Bronchial epithelial cell (primary cell): ENCODE results near the gene KIAA1958. TPM values are rescaled to one million over a fixed set of nuclear protein-coding genes. Genes with fewer than 3 reads are reported as not detected.

Source experiments
- DNase-seq: peaks from one replicate; pipeline ENCODE4 v3.0.0-alpha.2; 2010; ENCODE audit warnings: low read depth
- FAIRE-seq: peaks from 2 replicates; lab custom pipeline; 2011; peaks lifted over from hg19 to GRCh38; lab: Jason Lieb, UNC
- H3K27me3 ChIP-seq: 2 replicates; pipeline ENCODE4 v1.5.1; 2011; ENCODE audit warnings: low read length; ENCODE audit not compliant: control insufficient read depth, insufficient read depth
- H3K36me3 ChIP-seq: 2 replicates; pipeline ENCODE4 v1.5.1; 2011; ENCODE audit warnings: low read length; ENCODE audit not compliant: control insufficient read depth, insufficient read depth
- H3K4me3 ChIP-seq: 2 replicates; pipeline ENCODE4 v1.5.1; 2011; ENCODE audit warnings: mild to moderate bottlenecking, low read depth, low read length, control low read depth
- CTCF ChIP-seq: IDR thresholded peaks from 2 replicates; pipeline ENCODE4 v1.5.1; 2011; ENCODE audit warnings: mild to moderate bottlenecking, moderate library complexity, low read length, control low read depth, inconsistent platforms; ENCODE audit not compliant: insufficient read depth, severe bottlenecking
- total RNA-seq: library from RNA; depleted of rRNA; stranded (reverse); fragments of >200 nt; gene quantifications from 2 replicates; pipeline ENCODE4 v1.2.1, GENCODE V29; 2014

KIAA1958 gene
- total RNA-seq, 1 donor from 2014 or later = 1.8 TPM

GRCh38 chr9:112465352-112465751, 21.3 kb upstream of the KIAA1958 start:
- TF ChIP-seq CTCF = no peak
- FAIRE-seq (no peak), DNase-seq (no peak)
- H3K4me3 ChIP-seq = no peak overlapping the region
- no peaks in the 10 kb centered on the region for H3K36me3 ChIP-seq
- H3K27me3 ChIP-seq = no peaks in the 10 kb centered on the region

GRCh38 chr9:112472996-112473395, 13.6 kb upstream of the KIAA1958 start:
- no peak for TF ChIP-seq CTCF
- DNase-seq (no peak), FAIRE-seq (no peak)
- Histone ChIP-seq H3K27me3 (no peaks in the 10 kb centered on the region), H3K4me3 (no peak overlapping the region), H3K36me3 (no peaks in the 10 kb centered on the region)

GRCh38 chr9:112473986-112474385, 12.6 kb upstream of the KIAA1958 start:
- TF ChIP-seq CTCF = no peak
- Histone ChIP-seq H3K27me3 (no peaks in the 10 kb centered on the region), H3K36me3 (no peaks in the 10 kb centered on the region), H3K4me3 (no peak overlapping the region)
- no peak for DNase-seq
- no peak for FAIRE-seq

- TF ChIP-seq CTCF = no peak
Observed at GRCh38 chr9:112475318-112475717, 11.3 kb upstream of the KIAA1958 start.

GRCh38 chr9:112477330-112477729, 9.3 kb upstream of the KIAA1958 start:
- H3K27me3 ChIP-seq = no peaks in the 10 kb centered on the region
- no peaks in the 10 kb centered on the region for H3K36me3 ChIP-seq
- DNase-seq (no peak), FAIRE-seq (no peak)
- no peak for TF ChIP-seq CTCF
- no peak overlapping the region for H3K4me3 ChIP-seq

More at GRCh38 chr9:112475318-112475717, 11.3 kb upstream of the KIAA1958 start:
- no peak for FAIRE-seq
- no peaks in the 10 kb centered on the region for H3K27me3 ChIP-seq
- H3K36me3 ChIP-seq = no peaks in the 10 kb centered on the region
- H3K4me3 ChIP-seq = no peak overlapping the region
- no peak for DNase-seq

- FAIRE-seq = no peak
- TF ChIP-seq CTCF = no peak
- Histone ChIP-seq H3K4me3 (no peak overlapping the region), H3K36me3 (no peaks in the 10 kb centered on the region), H3K27me3 (no peaks in the 10 kb centered on the region)
- DNase-seq = no peak
Observed at GRCh38 chr9:112479221-112479620, 7.4 kb upstream of the KIAA1958 start.
